ENCODE results near the gene C3orf52.

DNA sequence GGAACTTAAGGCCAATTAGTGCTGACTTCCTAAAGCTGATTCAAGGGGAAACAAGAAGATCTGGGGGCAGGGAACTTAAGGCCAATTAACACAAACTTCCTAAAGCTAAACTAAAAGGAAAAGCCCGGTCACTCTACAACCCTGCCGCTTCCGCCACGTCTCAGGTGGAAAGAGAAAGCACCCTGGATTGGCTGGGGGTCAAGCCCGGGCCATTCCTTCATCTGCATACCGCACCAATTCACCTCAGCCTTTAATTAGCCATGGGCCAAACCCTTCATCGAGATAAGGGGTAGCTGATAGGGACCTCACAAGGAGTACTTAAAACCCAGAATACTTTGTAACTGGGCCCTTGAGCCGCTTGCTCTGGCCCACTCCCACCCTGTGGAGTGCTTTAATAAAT is 37.3 kb upstream of the C3orf52 start:
- TF ChIP-seq, protein P1, sequence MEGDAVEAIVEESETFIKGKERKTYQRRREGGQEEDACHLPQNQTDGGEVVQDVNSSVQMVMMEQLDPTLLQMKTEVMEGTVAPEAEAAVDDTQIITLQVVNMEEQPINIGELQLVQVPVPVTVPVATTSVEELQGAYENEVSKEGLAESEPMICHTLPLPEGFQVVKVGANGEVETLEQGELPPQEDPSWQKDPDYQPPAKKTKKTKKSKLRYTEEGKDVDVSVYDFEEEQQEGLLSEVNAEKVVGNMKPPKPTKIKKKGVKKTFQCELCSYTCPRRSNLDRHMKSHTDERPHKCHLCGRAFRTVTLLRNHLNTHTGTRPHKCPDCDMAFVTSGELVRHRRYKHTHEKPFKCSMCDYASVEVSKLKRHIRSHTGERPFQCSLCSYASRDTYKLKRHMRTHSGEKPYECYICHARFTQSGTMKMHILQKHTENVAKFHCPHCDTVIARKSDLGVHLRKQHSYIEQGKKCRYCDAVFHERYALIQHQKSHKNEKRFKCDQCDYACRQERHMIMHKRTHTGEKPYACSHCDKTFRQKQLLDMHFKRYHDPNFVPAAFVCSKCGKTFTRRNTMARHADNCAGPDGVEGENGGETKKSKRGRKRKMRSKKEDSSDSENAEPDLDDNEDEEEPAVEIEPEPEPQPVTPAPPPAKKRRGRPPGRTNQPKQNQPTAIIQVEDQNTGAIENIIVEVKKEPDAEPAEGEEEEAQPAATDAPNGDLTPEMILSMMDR (IDR thresholded peaks at IDR 0.05): no peak
- TF ChIP-seq POLR2A (IDR thresholded peaks at IDR 0.05): no peak

All from lower leg skin (tissue), 3 donors.